ENCODE measurements around the gene CIZ1. TPM values are rescaled to one million over a fixed set of nuclear protein-coding genes. Genes with fewer than 3 reads are reported as not detected.

The CIZ1 gene
- total and polyA plus RNA-seq, 2 of the 13 experiments (the other 11 are each of a cell fraction or from before 2014, with no cell fraction given): 30.6 to 50.3 TPM

GRCh38 chr9:128203024-128203706 lies 11.8 kb upstream of the CIZ1 start, which contains the start of gene DNM1 (continued):
- TF ChIP-seq SCMH1 (CRISPR knock-in tag; IDR thresholded peaks at IDR 0.05; ENCODE audit: borderline replicate concordance): no peak
- no peak for TF ChIP-seq RARG (CRISPR knock-in tag; IDR thresholded peaks at IDR 0.05; ENCODE audit: low read depth)
- no peak for TF ChIP-seq ATF4 (CRISPR knock-in tag; IDR thresholded peaks at IDR 0.05)
- TF ChIP-seq GATAD1 (CRISPR knock-in tag; IDR thresholded peaks at IDR 0.05): no peak
- no peak for TF ChIP-seq ZSCAN21 (CRISPR knock-in tag; IDR thresholded peaks at IDR 0.05; ENCODE audit: borderline replicate concordance)
- TF ChIP-seq AKAP8 (CRISPR knock-in tag; IDR thresholded peaks at IDR 0.05): no peak
- TF ChIP-seq RNF219 (CRISPR knock-in tag; IDR thresholded peaks at IDR 0.05): no peak
- no peak for TF ChIP-seq PBX3 (CRISPR knock-in tag; IDR thresholded peaks at IDR 0.05; ENCODE audit: borderline replicate concordance)
- no peak for TF ChIP-seq SP140L (CRISPR knock-in tag; IDR thresholded peaks at IDR 0.05; ENCODE audit: borderline replicate concordance)
- no peak for TF ChIP-seq TFDP1 (CRISPR knock-in tag; IDR thresholded peaks at IDR 0.05; ENCODE audit: borderline replicate concordance)
- TF ChIP-seq TBL1XR1 (IDR thresholded peaks at IDR 0.05; ENCODE audit: borderline replicate concordance, low read length, partially characterized antibody): no peak
- no peak for TF ChIP-seq HDAC6 (IDR thresholded peaks at IDR 0.05; ENCODE audit: low read depth, low read length)
- no peak for TF ChIP-seq ZNF564 (CRISPR knock-in tag; IDR thresholded peaks at IDR 0.05)
- TF ChIP-seq MLXIP (CRISPR knock-in tag; IDR thresholded peaks at IDR 0.05; ENCODE audit: borderline replicate concordance): no peak
- TF ChIP-seq ZSCAN31 (CRISPR knock-in tag; IDR thresholded peaks at IDR 0.05; ENCODE audit: low read depth): no peak; the same call in 1 of the 2 replicates
- TF ChIP-seq CREBL2 (CRISPR knock-in tag; IDR thresholded peaks at IDR 0.05; ENCODE audit: borderline replicate concordance): no peak
- TF ChIP-seq TCF12 (IDR thresholded peaks at IDR 0.05): no peak
- no peak for TF ChIP-seq TCF12 (CRISPR knock-in tag; IDR thresholded peaks at IDR 0.05)
- no peak for TF ChIP-seq MAFK (conservative IDR thresholded peaks at IDR 0.05 in 1 of 2, IDR thresholded peaks at IDR 0.05 in 1 of 2; ENCODE audit: low read length in 2 of 2)
- TF ChIP-seq IKZF1 (IDR thresholded peaks at IDR 0.05): no peak

All from HepG2 (cell line).